HG03045 (cell line): ENCODE data around the gene PIGL.
A peak's percentile ranks its signal among the peaks of the same experiment; 100 is the strongest.

Experiments used
- ATAC-seq: cut with Tn5 transposase; IDR thresholded peaks from one replicate; pipeline ENCODE4 v1.9.1; 2021; ENCODE audit warnings: mild to moderate bottlenecking, moderate library complexity; ENCODE audit not compliant: unreplicated experiment

Gene PIGL

DNA sequence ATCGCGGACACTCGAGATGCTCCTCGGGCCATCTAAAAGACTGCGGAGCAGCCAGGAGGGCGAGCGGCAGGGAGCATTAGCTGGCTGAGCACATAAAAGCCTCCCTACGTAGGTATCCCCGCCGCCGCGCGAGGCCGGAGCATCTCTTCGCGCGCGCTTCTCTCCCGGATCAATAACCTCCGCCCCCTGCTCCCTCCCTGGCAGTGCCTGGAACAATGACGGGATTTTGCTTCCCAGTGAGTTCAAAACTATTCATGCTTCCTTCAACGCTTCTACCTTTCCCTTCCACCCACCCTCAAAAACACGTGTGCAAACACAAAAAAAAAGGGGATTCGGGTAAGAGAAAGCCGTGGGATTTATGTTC lies 135.3 kb downstream of the PIGL start:
- ATAC-seq, result no peak

DNA sequence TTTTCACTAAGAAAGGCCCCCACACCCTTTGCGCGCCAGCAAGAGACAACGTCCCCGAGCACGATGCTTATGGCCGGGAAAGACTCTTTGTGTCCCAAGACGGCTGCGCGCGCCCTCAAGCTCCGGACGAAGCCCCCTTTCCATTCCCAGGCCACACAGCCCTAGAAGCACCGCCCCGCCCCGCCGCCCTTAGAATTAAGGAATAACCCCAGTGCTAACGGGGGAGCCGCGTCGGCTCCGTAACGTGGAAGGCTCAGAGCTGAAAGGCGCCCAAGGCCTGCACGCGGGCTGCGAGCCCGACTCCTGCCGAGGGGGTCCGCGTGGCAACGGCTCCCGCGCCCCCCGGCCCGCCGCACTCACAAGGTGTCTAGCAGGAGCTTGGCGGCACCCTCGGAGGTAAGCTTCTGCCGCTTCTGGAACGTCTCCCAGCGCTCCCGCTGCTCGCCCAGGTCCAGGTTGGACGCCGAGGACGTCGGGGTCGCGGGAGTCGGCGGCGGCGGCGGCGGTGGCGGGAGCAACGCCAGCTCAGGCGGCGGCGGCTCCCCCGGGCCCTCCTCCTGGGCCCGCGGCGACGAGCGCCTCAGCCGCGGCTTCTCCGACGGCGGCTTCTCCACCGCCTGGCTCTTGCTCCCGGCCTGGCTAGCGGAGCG lies 135.8 kb downstream of the PIGL start:
- ATAC-seq, result peak; percentile 34

DNA sequence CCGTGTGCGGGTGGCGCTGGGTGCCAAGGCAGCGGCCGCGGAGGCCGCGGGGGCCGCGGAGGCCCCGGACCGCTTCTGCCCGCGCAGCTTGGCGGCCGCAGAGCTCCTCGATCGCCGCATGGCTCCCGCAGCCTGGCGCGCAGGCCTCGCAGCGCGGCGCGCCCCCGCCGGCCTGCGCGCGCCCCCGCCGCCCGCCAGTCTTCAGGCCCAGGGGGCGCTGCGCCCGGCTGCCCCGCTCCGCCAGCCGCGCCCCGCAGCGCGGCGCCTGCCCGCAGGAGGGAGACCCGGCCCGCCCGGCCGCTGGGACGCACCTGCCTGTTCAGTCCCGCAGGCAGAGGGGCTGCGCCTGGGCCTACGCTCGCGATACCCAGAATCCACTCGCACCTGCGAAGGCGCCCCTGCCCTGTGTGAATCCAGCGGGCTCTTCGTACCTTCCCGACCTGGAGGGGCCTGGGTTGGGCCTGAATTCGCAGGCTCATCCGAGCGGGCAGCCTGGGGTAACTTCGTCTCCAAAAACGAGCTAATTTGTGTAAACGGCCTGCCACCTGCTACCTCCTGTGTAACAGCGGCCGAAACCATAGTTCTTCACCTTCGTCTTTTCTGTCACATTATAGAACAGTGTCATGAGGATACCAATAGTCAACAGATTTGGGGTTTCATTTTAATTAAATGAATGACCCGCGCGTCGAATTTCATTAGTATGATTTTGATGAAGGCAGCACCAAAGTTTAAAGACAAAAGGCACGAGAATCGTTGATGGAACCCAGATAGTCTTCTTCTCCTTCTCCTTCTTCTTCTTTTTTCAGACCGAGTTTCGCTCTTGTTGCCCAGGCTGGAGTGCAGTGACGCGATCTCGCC lies 136.5 kb downstream of the PIGL start, which contains the start of gene CENPV:
Gene CENPV (minus strand): TSS at position 153 of the 858 bp plus-strand sequence. CDS start 33 bp downstream, at position 120.
- ATAC-seq, result peak; percentile 58

DNA sequence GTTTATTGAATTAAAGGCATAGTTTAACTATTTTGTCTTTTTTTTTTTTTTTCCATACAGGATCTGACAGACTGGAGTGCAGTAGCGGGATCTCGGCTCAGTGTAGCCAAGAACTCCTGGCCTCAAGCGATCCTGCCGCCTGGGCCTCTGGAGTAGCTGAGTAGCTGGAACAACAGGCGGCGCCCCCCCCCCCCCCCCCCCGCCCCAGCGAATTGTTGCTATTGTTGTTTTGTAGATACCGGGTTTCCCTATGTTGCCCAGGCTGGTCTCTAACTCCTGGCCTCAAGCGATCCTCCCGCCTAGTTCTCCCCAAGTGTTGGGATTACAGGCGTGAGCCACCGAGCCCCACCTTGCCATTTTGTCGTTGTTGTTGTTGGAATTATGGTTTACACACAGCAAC lies 137.6 kb downstream of the PIGL start:
- ATAC-seq, result no peak

DNA sequence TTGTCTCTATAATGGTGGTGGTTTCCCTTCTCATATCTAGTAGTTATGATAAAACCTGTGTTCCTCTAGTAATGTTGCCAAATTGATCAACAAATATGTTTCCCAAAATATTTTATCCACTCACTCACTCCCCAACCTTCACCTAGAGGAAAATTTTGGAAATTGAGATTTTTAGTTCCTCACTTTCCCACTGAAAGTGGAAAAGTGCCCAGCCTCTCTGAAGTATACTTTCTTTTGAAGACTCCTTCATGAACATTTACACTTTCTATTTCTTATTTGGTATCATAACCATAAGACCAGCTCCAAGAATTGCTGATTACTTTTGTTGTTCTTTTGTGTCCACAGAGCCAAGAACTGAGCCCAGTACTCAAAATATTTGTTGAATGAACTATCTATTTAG lies 141.4 kb downstream of the PIGL start:
- no peak for ATAC-seq

DNA sequence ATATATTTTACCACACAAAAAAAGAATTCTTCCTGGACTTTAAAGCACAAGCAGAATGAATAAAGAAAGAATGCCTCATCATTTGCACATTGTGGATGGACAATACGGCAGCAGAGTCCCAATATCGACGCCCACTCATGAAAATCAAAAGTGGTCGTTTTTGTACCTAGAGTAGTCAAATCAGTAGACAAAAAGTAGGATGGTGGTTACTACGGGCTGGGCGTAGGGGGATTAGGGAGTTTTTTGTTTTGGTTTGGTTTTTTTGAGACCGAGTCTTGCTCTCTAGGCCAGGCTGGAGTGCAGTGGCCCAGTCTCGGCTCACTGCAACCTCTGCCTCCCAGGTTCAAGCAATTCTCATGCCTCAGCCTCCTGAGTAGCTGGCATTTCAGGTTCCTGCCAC lies 144.9 kb downstream of the PIGL start:
- peak; percentile 40 for ATAC-seq

DNA sequence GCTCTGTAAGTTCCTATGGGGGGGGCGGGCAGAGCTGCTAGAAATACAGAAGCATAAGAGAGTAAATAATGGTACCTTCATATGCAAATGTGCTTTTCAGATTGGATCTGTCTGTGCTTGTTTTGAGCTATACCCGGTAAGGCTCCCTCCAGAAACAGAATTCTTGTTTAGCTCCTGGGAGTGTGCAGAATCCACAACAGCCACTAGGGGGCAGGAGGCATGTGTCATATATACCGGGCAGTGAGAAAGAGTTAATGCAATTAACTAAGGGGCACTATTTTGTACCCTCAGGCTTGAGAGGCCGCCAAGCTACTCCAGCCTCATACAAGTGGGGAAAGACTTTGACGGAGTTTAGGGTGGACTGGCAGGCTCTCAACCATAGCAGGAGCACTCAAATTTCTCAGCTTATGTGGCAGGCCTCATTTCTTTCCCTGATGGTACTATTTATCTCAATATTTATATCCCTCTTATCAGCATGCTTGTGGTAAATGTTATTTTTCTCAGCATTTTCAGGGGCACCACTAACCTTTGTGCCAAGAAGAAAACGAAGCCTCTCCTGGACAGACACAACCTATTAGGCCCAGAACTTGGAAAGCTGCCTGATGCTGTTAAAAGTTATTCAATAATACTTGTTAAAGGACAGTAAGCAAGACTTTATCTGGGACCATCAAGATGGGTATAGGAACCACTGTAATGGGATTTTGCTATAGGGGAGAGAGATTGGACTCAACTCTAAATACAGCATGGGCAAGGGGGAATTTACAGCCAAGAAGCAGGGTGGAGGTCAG lies 146.9 kb downstream of the PIGL start:
- peak; percentile 59 for ATAC-seq

DNA sequence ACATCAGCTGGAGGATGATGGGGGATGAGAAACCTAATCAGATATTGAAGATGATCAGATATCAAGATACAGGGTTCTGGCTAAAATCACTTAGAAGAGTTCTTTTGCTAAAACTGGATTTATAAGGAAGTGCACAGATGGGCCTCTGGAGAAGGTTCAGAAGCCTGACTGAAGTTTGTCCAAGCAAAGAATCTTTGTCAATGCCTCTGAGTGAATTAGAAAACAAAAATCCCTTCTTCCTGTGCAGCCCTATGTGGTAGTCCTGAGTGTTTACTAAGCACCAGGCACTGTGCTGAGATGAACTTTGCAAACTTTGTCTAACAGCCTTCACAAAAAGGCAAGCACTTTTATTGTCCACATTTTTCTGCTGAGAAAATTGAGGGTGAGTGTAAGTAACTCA lies 147.6 kb downstream of the PIGL start:
- ATAC-seq, result no peak

DNA sequence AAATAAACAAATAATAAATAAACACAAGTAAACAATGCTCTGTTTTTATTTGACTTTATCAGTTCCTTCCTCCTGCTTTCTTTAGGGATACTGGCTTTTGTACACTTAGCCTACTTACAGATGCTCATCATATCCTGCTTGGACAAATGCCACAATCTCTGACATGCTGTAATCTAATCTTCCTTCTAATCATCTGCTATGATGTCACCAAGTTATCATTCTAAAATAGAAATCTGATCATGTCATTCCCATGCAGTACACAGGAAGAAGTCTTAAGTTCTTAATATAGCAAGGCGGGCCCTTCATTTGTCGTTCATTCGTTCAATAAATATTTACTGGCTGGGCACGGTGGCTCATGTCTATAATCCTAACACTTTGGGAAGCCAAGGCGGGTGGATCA lies 154.7 kb downstream of the PIGL start:
- no peak for ATAC-seq

DNA sequence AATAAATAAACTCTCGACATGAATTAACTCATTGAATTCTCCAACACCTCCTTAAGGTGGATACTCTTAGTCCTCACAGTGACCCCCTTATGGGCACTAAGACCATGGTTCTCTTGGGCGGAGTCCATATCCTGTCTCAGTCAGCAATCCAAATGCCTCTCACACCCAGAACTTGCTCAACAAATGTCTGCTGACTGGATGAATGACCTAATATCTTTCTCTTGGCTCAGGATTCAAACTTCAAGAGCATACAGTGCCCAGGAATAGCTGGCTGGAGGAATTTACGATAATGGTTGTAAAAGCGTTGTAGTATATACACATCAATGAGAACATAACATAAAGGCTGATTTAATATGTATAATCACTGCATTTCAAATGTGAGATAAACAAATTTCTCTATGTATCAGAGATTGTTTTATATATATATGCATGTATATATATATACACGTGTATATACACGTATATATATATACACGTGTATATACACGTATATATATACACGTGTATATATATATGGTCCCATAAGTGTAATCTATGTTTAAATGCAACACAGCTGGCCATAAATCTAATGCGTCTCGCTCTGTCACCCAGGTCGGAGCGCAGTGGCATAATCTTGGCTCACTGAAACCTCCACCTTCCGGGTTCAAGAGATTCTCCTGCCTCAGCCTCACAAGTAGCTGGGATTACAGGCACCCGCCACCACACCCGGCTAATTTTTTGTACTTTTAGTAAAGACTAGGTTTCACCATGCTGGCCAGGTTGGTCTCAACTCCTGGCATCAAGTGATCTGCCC lies 157.3 kb downstream of the PIGL start:
- ATAC-seq, result no peak
